CD4-positive, alpha-beta T cell treated with Interleukin-1 beta for 1 hour (primary cell): ENCODE data around the gene FOXO3B.
A peak's percentile ranks its signal among the peaks of the same experiment; 100 is the strongest.
"Not testable (repeated sequence)": the region's sequence is repeated elsewhere in the genome, so short reads cannot be mapped to it uniquely, and the experiment has no call there.

Experiments used
- DNase-seq, 2 donors: peaks; one replicate each; pipeline ENCODE4 v3.0.0-alpha.2; 2020 to 2022

FOXO3B gene

DNA sequence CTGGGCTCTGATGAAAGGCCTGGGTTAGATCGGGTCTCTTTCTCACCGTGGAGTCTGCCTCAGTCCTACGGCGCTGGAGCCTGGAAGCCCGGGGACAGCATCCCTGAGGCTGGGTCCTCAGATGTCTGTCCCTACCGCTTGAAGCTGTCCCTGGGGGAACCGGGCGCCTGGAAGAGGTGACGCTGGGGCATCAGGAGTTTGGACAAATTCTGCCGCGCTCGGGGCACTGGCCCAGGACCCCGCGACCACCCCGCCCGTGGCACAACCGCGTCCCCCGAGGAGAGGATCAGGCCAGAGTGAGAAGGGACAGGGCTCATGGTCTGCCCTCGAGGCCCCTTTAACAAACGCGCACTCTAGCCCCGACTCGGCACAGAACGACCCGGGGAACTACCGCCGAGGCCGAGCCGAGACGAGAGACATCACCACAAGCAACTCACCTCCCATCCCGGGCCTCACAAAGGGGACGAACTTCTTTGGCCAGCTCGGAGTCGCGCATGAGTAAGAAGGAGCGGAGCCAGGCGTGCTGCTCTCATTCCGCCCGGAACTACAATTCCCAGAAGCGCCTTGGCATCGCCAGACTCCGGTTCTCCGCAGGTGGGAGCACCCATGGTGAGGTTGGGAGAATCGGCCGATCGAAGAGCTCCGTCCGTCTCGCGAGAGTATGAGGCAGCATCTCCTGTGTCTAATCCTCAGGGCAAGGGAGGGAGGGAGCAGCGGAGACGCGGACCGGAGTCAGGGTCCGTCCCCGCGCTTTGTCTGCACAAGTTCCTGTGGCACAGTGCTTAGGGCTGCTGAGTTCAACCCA is at the start of gene FOXO3B:
Gene FOXO3B, minus strand, starts transcription at position 548 of the 805 bp plus-strand sequence. CDS start 663 bp downstream, outside the sequence.
- DNase-seq, result peak; percentile 85

DNA sequence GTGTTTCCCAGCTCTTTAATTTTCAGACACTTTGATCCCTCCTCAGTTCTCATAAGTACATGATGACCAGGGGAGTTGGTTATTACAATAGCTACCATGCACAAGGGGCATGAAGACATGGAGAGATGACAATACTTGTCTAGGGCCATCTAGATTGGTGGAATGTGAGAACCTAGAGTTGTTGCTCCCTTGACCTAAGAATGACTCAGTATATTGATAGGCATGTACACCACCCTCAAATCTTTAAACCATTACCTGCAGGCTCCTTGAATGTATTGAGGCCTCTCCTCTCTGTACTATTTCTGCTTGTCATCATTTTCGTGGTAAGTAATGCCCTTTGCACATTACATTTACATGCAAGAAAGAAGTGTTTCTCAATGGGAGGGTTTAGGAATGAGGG is 41.4 kb upstream of the FOXO3B start:
- DNase-seq, result not testable (repeated sequence)

DNA sequence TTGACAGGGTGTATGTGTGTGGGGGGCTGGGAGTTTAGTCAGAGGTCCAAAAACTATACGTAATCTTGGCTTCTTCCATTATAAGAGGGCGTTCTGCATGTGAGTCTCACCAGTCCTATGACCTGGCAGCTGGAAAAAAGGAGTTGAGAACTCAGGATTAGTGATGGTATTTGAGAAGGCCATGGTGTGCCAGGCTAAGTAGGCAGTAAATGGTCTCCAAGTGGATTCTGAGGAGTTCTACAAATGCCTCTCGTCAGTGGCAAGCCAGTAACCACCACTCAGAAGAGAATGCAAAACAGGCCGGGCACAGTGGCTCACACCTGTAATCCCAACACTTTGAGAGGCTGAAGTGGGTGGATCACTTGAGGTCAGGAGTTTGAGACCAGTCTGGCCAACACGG is 40.5 kb upstream of the FOXO3B start:
- DNase-seq, result not testable (repeated sequence)

DNA sequence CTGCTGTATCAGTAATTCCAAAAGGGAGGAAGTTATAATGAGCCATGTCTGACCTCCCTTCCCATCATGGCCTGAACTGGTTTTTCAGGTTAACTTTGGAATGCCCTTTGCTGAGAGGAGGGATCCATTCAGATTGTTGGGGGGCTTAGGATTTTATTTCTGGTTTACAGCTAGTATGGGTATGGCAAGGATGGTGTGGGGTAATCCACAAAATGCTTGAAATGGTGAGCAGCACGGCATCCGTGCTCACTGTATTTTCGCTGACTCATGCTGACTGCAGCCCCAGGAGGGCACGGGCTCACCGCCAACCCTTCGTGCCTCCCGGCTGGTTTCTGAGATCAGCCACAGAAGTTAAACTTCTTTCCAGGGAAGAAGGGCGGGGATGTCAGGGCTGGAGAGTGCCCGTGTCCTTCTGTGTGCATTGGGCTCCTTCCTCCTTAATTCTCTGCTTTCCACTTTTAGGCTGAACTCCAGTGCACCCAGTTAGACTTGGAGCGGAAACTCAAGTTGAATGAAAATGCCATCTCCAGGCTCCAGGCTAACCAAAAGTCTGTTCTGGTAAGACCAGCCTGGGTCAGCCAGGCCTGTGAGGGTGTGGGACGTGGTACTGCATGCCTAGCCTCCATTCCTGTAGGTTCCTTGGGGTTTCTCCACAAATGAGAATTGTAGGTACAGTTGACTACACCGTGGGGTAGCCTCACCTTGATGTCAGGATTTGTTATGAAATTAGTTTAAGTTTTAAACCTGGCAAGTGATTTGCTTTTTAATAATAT is 39.8 kb upstream of the FOXO3B start:
- not testable (repeated sequence) for DNase-seq

DNA sequence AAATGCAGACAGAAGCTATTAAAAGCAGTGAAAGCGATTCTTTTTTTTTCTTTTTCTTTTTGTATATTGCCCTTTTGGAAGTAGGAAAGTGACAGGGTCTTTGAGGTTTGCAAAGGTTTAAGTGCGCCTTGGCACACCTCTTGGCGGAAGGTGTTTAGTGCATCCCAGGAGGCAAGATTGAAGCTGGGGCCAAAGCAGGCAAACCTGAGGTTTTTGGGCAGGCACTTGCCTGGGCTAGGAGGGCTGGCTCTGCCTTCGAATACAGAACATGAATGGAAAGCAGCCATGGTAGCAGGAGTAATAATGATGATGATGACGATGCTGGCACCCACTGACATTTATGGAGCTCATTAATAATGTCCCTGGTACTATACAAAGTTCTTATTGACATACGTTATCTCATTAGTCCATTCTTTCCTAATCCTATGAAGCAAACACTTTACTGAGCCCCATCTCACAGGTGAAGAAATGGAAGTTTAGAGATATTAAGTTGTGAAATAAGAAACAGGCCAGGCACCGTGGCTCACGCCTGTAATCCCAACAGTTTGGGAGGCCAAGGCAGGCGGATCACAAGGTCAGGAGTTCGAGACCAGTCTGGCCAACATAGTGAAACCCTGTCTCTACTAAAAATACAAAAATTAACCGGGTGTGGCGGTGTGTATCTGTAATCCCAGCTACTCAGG is 37.5 kb upstream of the FOXO3B start:
- not testable (repeated sequence) for DNase-seq

DNA sequence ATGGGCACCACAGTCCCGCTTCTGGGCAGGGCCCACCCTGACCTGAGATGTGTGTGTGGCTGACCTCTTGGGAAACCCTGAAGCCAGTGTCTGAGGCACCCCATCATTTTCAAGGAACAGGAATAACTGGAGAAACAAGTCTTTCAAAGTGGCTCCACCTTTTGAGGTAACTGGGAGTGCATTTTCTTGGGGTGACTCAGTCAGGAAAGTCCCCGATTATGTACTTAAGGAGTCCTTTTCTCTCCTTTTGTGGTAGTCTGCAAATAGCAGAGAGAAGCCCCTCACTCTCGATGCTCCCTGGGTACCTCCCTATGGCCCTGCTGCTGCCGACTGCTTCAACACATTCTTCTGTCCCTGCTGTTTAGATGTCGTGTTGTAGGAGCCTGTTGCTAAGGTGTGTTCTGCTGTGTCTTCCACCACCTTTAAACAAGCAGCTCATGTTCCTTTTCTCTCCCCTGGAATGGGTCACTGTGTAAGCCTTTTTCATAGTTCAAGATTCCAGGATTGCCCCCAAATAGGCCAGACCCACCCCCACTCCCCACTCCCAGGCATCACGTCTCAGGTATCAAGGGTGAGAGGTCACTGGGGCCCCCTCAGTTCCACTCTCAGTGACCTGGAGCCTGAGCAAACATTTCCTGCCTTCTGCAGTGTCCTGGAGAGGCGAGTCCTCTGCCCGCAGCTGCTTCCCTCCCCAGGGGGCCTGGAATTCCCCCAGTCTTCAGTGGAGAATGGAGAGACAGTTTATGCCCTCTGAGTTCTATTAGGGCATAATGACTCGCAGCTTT is 36.7 kb upstream of the FOXO3B start:
- DNase-seq, result not testable (repeated sequence)

DNA sequence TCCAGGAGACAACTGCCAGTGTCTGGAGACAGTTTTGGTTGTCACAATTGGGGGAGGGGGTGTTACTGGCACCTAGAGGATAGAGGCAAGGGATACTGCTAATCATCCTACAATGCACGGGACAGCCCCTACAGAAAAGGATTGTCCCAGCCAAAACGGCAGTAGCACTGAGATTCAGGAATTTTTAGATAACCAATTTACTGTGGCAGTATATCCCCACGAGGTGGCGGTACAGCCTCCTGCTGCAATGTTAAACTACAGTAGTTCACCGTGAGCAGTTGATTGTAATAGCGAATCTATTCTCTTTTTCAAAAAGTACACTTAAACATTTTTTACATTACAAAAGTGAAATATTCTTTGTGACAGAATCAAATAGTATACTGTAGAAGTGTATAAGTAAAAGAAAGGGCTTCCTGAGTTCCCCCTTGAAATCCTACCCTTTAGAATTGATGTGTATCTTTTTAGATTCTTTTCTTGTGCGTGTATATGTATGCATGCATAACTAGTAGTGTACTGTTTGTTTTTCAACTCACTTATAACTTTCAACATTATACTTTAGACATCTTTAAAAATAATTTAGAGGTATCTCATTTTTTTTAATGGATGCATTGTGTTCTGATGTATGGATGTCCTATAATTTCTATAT is 30.4 kb upstream of the FOXO3B start:
- DNase-seq, result peak; percentile 56 to 66

DNA sequence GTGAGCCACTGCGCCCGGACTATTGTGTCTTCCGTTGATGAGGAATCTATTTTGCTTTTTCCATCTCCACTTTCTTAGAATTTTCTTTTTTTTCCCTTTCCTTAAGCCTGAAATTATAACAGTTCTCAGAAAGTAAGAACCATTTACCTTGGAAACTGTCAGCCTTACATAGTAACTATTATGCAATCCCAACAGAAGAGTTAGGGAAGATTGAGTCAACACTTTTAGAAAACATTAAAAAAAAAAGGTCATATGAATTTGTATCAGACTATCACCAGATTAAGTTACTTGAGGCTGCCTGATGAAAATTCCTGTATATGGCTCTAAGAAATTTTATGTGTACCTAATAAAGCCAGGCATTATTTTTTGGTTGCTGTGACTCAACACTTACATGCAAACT is 26.1 kb upstream of the FOXO3B start:
- not testable (repeated sequence) for DNase-seq

DNA sequence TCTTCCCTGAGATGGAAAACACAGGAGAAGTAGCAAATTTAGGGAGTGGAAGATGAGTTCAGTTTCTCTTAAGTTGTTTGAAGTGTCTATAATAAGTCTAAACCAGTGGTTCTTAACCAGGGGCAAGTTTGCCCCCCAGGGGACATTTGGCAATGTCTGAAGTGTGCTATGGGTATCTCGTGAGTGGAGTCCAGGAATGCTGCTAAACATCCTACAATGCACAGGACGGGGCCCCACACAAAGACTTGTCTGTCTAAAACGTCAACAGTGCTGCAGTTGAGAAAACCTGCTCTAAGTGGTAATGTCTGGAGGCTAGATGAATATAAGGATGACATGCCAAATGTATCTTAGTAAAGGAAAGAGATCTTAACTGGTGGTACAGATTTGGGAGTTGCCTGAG is 23.8 kb upstream of the FOXO3B start:
- not testable (repeated sequence) for DNase-seq

DNA sequence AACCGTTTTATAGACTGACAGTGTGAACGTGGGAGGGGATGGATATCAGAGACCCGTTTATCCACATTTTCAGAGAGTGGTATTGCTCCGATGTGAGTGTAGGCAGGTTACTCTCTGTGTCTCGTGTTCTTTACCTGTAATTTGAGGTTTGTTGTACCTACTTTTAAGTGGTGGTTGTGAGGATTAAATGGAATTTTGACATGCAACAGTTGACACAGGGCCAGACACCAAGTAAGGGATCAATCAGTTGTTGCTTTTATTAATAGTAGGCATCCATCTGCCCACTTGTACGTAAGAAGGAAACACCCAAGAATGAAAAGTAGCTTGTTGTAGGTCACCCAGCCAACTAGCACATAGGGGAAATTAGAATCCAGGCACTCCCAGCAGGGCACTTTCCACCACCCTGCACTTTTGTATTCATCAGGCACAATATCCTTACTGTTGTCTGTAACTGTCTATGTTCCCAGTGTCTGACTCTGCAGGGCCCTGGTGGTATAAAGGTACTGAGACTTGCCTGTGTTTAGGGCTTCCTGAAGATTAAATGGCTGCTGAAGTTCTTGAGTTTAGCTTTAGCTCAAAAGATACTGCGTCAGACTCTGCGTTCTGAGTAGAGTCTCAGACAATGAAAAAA is 16.5 kb upstream of the FOXO3B start:
- not testable (repeated sequence) for DNase-seq

DNA sequence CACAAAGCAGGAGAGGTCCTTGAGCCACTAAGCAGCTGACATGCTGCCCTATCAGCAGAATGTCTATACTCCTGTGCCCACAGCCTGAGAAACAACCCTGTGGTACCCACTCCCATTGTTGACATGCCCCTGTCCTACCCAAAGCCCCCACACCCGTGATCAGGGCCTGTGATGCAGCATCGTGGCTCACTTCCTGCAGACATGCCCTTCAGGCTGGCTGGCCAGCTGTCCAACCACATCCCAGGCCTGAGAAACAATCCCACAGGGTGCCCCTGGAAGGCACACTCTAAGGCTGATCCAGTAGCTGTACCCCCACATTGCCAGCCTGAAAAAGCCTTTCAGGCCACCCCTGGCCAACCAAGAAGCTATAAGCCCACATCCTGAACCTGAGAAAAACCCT is 13.0 kb upstream of the FOXO3B start:
- DNase-seq, result not testable (repeated sequence)

DNA sequence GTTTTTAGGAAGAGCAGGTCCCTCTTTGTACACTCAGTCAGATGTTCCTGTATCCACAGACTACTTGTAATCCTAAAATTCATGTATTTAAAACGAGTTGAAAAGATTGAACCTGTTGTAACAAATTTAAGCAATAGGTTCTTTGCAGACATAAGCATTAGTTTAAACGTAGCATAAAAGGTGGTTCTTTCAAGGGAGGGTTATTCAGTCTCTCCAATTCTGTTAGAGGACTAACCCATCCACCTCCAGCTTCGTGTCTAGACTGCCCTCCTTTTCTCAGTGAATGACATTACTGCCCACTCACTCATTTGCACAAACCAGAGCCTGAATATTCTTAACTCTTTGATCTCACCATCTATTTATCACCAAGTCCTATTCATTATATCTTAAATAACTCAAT is 554 bp upstream of the FOXO3B start:
- DNase-seq, result not testable (repeated sequence)

DNA sequence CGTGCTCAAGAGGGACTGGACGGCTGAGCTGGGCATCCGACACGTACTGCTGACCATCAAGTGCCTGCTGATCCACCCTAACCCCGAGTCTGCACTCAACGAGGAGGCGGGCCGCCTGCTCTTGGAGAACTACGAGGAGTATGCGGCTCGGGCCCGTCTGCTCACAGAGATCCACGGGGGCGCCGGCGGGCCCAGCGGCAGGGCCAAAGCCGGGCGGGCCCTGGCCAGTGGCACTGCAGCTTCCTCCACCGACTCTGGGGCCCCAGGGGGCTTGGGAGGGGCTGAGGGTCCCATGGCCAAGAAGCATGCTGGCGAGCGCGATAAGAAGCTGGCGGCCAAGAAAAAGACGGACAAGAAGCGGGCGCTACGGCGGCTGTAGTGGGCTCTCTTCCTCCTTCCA is 4.7 kb downstream of the FOXO3B start:
- not testable (repeated sequence) for DNase-seq

DNA sequence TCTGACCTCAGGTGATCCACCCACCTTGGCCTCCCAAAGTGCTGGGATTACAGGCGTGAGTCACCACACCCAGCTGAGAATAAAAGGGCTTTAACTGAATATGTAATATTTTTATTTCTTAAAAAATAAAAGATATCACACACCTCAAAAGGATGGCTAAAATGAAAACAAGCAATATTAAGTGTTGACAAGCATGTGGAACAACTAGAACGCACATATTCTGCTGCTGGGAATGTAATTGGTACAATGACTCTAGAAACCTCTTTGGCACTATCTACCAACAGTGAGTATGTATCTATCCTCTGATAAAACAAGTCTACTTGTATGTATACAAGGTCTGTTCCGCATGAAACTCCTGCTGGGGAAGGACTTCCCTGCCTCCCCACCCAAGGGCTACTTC is 5.2 kb downstream of the FOXO3B start:
- DNase-seq, result not testable (repeated sequence)

DNA sequence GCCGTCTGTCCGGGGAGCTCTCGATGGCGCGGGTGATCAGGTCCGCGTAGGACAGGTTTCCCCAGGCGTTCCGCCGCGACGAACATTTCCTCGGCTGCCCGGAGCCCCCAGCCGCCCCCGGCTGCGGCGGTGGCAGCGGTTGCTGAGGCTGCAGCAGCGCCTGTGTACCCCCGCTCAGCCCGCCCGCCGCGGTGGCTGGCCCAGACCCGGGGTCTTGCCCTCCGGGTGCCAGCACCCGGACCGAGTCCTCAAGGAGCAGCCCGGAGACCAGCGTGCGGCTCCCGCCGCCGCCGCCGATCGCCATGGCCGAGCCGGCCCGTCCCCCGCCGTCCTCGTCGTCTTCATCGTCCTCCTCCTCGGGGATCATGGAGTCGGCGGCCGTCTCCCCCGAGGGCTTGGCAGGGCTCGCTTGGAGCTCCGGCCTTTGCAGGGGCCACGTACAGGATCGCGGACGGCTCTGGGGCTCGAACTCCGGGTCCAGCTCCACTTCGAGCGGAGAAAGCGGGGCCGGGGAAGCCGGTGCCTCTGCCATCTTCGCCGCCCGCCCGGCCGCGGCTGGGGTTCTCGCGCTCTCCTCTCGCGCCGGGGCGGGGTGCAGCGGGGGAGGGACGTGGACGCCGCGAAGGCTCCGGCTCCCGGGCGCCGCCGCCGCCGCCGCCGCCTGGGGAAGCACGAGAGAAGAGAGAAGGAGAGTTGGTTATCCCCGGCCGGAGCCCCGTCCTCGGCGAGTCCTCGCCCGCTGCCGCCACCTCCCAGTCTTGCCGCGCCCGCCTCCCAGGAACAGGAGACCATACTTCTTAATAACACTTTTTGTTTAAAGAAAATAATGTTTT is 9.5 kb downstream of the FOXO3B start:
- DNase-seq, result not testable (repeated sequence)

DNA sequence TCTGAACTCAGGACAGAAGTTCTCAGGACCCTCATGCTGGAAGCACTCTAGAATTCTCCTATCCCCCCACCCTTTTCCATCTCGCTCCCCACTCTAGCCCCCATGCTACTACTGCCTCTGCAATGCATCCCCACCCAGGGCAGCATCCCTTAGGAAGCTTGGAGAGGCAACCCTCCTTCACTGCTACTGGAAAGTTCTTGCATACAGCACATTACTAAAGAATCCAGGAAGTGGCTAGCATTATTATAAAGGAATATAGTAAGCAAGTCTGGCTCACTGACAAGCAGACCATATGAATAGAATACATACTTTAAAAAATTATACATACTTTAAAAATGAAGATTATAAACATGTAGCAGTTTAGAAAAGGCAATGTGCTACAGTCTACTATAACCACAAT is 13.5 kb downstream of the FOXO3B start:
- DNase-seq, result not testable (repeated sequence)

DNA sequence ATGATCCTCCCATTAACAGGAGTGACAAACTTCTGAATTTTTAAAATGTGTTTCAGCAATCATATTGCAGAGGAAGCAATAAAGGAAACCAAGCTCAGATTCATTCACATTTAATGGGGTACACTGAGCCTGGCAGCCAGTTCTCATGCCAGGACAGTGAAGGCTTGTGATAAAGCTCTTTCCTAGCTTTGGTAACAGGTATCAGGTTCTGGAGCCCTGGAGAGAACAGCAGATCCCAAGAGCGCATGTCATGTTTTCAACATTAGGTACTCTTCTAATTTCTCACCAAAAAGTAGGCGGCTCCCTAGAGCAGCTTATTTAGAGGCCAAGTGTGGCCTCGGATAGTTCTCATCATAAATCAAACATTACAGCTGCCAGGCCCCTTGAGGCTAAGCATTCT is 14.6 kb downstream of the FOXO3B start:
- not testable (repeated sequence) for DNase-seq

DNA sequence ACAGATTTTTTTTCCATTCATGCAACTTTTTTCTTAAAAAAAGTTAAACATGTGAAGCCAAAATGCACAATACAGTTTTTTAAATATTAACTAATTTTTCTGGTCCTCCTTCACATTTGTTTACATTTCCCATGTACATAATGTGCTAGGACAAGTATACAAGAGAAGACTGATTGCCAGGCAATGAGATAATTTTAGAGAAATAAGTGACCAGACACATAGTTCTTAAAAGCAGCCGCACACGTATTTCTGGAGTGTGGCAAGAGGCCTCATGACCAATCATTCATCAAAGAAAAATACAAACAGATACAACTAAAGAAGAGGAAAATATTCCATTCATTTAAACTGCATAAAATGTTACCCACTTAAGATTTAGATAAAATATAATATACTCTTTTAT is 15.8 kb downstream of the FOXO3B start:
- DNase-seq, result not testable (repeated sequence)

DNA sequence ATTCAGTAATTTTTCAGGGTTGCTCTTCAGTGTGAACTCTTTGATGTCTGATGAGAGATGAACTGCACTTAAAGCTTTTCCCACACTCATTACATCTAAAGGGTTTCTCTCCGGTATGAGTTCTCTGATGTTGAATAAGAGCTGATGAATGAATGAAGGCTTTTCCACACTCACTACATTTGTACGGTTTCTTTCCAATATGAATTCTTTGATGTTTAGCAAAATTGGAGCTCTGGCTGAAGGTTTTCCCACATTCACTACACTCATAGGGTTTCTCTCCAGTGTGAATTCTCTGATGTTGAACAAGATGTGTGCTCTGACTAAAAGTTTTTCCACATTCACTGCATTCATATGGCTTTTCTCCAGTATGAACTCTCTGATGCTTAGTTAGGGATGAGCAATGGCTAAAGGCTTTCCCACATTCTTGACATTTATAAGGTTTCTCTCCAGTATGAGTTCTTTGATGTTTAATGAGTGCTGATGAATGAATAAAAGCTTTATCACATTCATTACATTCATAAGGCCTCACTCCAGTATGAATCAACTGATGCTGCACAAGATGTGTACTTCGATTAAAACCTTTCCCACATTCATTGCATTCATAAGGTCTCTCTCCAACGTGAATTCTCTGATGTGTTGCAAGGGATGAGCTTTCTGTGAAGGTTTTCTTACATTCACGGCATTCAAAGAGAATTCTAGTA is 20.0 kb downstream of the FOXO3B start:
- DNase-seq, result not testable (repeated sequence)

DNA sequence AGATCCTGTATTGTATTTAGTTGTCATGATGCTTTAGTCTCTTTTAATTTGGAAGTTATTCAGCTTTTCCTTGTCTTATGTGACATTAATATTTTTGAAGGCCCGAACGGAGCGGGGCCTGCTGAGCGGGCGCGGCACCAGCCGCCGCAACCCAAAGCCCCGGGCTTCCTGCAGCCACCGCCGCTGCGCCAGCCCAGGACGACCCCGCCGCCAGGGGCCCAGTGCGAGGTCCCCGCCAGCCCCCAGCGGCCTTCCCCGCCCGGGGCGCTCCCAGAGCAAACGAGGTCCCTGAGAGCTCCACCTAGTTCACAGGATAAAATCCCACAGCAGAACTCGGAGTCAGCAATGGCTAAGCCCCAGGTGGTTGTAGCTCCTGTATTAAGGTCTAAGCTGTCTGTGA is 32.0 kb downstream of the FOXO3B start:
- DNase-seq, result not testable (repeated sequence)
